H9 (cell line): Measurements from ENCODE around the gene SMTNL2. TPM values are rescaled to one million over a fixed set of nuclear protein-coding genes. Genes with fewer than 3 reads are reported as not detected.

Source experiments
- DNase-seq: peaks from one replicate; pipeline ENCODE4 v3.0.0-alpha.2; 2017
- H2AFZ ChIP-seq: one replicate; pipeline ENCODE4 v1.6.1; 2013; ENCODE audit warnings: mild to moderate bottlenecking, low read length, control low read depth, moderate library complexity
- H2AK5ac ChIP-seq: 2 replicates; pipeline ENCODE4 v1.6.1; 2013; ENCODE audit warnings: low read length, control low read depth, mixed read lengths; ENCODE audit not compliant: insufficient read length
- H2BK120ac ChIP-seq: one replicate; pipeline ENCODE4 v1.6.1; 2013; ENCODE audit warnings: low read depth, mild to moderate bottlenecking, low read length, control low read depth, inconsistent platforms; ENCODE audit not compliant: poor library complexity, severe bottlenecking
- H2BK12ac ChIP-seq: 2 replicates; pipeline ENCODE4 v1.6.1; 2013; ENCODE audit warnings: low read length, control low read depth, mixed read lengths, low read depth; ENCODE audit not compliant: insufficient read length
- H2BK15ac ChIP-seq: 2 replicates; pipeline ENCODE4 v1.6.1; 2013; ENCODE audit warnings: low read depth, low read length, control low read depth
- H2BK20ac ChIP-seq: one replicate; pipeline ENCODE4 v1.6.1; 2013; ENCODE audit warnings: low read depth, mild to moderate bottlenecking, low read length, control low read depth, inconsistent platforms; ENCODE audit not compliant: poor library complexity, severe bottlenecking
- H2BK5ac ChIP-seq: 2 replicates; pipeline ENCODE4 v1.6.1; 2013; ENCODE audit warnings: low read length, control low read depth, mixed read lengths; ENCODE audit not compliant: insufficient read length
- H3K14ac ChIP-seq: 2 replicates; pipeline ENCODE4 v1.6.1; 2013; ENCODE audit warnings: low read length, control low read depth; ENCODE audit not compliant: insufficient read depth
- H3K18ac ChIP-seq: 2 replicates; pipeline ENCODE4 v1.6.1; 2013; ENCODE audit warnings: low read depth, mild to moderate bottlenecking, mixed read lengths, low read length, control low read depth; ENCODE audit not compliant: insufficient read length
- H3K23ac ChIP-seq: 2 replicates; pipeline ENCODE4 v1.6.1; 2013; ENCODE audit warnings: low read length, control low read depth, mixed read lengths, low read depth; ENCODE audit not compliant: insufficient read length
- H3K23me2 ChIP-seq: 2 replicates; pipeline ENCODE4 v1.6.1; 2013; ENCODE audit warnings: low read depth, mild to moderate bottlenecking, mixed read lengths, low read length, control low read depth; ENCODE audit not compliant: insufficient read length, poor library complexity, severe bottlenecking
- H3K27ac ChIP-seq: 2 replicates; pipeline ENCODE4 v1.5.1; 2013; ENCODE audit warnings: low read length, control low read depth, mixed read lengths, low read depth; ENCODE audit not compliant: insufficient read length
- H3K27me3 ChIP-seq: 2 replicates; pipeline ENCODE4 v1.6.1; 2013; ENCODE audit warnings: low read length, control low read depth, inconsistent platforms; ENCODE audit not compliant: insufficient read depth
- H3K4ac ChIP-seq: 2 replicates; pipeline ENCODE4 v1.6.1; 2013; ENCODE audit warnings: low read depth, mild to moderate bottlenecking, control low read depth, inconsistent platforms, low read length, moderate library complexity
- H3K4me1 ChIP-seq: 2 replicates; pipeline ENCODE4 v1.6.1; 2013; ENCODE audit warnings: low read length, control low read depth, inconsistent platforms; ENCODE audit not compliant: insufficient read depth
- H3K4me2 ChIP-seq: 2 replicates; pipeline ENCODE4 v1.6.1; 2013; ENCODE audit warnings: low read length, control low read depth, mixed read lengths; ENCODE audit not compliant: insufficient read length, insufficient read depth
- H3K56ac ChIP-seq: 2 replicates; pipeline ENCODE4 v1.6.1; 2013; ENCODE audit warnings: low read depth, mild to moderate bottlenecking, mixed read lengths, low read length, control low read depth; ENCODE audit not compliant: insufficient read length
- H3K79me1 ChIP-seq: 2 replicates; pipeline ENCODE4 v1.6.1; 2013; ENCODE audit warnings: low read depth, mild to moderate bottlenecking, moderate library complexity, low read length, control low read depth, inconsistent platforms; ENCODE audit not compliant: insufficient read depth, poor library complexity, severe bottlenecking
- H3K79me2 ChIP-seq: 2 replicates; pipeline ENCODE4 v1.6.1; 2013; ENCODE audit warnings: low read length, control low read depth, inconsistent platforms; ENCODE audit not compliant: insufficient read depth
- H3K9ac ChIP-seq: 2 replicates; pipeline ENCODE4 v1.6.1; 2013; ENCODE audit warnings: low read length, control low read depth, mixed read lengths; ENCODE audit not compliant: insufficient read length; ENCODE audit errors: extremely low read depth
- H3K9me3 ChIP-seq: one replicate; pipeline ENCODE4 v1.6.1; 2013; ENCODE audit warnings: low read depth, low read length, inconsistent platforms; ENCODE audit not compliant: control insufficient read depth
- H3T11ph ChIP-seq: one replicate; pipeline ENCODE4 v1.6.1; 2013; ENCODE audit warnings: mild to moderate bottlenecking, low read length, control low read depth, inconsistent platforms
- H4K20me1 ChIP-seq: one replicate; pipeline ENCODE4 v1.6.1; 2013; ENCODE audit not compliant: control insufficient read depth, insufficient read length, insufficient read depth
- H4K5ac ChIP-seq: 2 replicates; pipeline ENCODE4 v1.6.1; 2013; ENCODE audit warnings: low read depth, mild to moderate bottlenecking, mixed read lengths, low read length, control low read depth; ENCODE audit not compliant: insufficient read length
- H4K8ac ChIP-seq: replicated peaks from 2 replicates; pipeline ENCODE4 v1.6.1; 2013; ENCODE audit warnings: low read length, control low read depth, mixed read lengths, low read depth; ENCODE audit not compliant: insufficient read length
- H4K91ac ChIP-seq: 2 replicates; pipeline ENCODE4 v1.6.1; 2013; ENCODE audit warnings: low read depth, mild to moderate bottlenecking, moderate library complexity, mixed read lengths, low read length, control low read depth; ENCODE audit not compliant: insufficient read length
- H3K27ac Mint-ChIP-seq, 3 experiments: 2 replicates in 2 of 3; 3 replicates in 1 of 3; pipeline ENCODE4 v1.8.0; 2020 to 2021; ENCODE audit warnings: mixed read lengths in 3 of 3, mild to moderate bottlenecking in 1 of 3, moderate library complexity in 1 of 3
- H3K27me3 Mint-ChIP-seq: 2 replicates; pipeline ENCODE4 v1.8.0; 2021; ENCODE audit warnings: low read depth, mild to moderate bottlenecking, moderate library complexity, mixed read lengths
- H3K36me3 Mint-ChIP-seq, 3 experiments: 2 replicates in 2 of 3; 3 replicates in 1 of 3; pipeline ENCODE4 v1.8.0; 2020 to 2021; ENCODE audit warnings: low read depth in 3 of 3, mixed read lengths in 3 of 3; ENCODE audit not compliant: insufficient read depth in 1 of 3
- H3K4me1 Mint-ChIP-seq, 2 experiments: 2 replicates each; pipeline ENCODE4 v1.8.0; 2020; ENCODE audit warnings: mixed read lengths in 2 of 2
- H3K4me3 Mint-ChIP-seq, 2 experiments: 2 replicates in 1 of 2; 3 replicates in 1 of 2; pipeline ENCODE4 v1.8.0; 2020 to 2021; ENCODE audit warnings: mild to moderate bottlenecking in 2 of 2, mixed read lengths in 2 of 2, moderate library complexity in 1 of 2
- H3K9me3 Mint-ChIP-seq, 2 experiments: 2 replicates in 1 of 2; 3 replicates in 1 of 2; pipeline ENCODE4 v1.8.0; 2020; ENCODE audit warnings: mild to moderate bottlenecking in 2 of 2, mixed read lengths in 2 of 2, moderate library complexity in 1 of 2
- WGBS: extraction: QIAGEN DNeasy Blood & Tissue Kit; methylation state at CpG from one replicate; pipeline ENCODE4 v1.1.7; 2013; ENCODE audit warnings: missing lambda C conversion rate, low lambda C conversion rate, mixed read lengths; ENCODE audit not compliant: insufficient read length; ENCODE audit errors: extremely low coverage; 5-methylcytosine and 5-hydroxymethylcytosine counted together
- total RNA-seq: library from RNA; stranded (reverse); gene quantifications from 2 replicates; pipeline ENCODE4 v1.2.1, GENCODE V29; 2021
- TF ChIP-seq, protein P1 (sequence below): fragments of 200-600 bp; sonication (generic); conservative IDR thresholded peaks from 3 replicates; pipeline ENCODE4 v1.8.0; 2021; ENCODE audit warnings: antibody characterized with exemption, mild to moderate bottlenecking

Gene SMTNL2
- total RNA-seq, 1 experiment from 2014 or later, result 0.77 TPM

- Histone ChIP-seq H3K9me3 (no peaks in the 10 kb centered on the region), H3K9ac (no peak overlapping the region), H4K91ac (no peak overlapping the region), H2BK20ac (no peak overlapping the region), H3K23me2 (no peaks in the 10 kb centered on the region), H3K14ac (no peak overlapping the region), H2BK120ac (no peak overlapping the region), H3K4me1 (no peaks in the 10 kb centered on the region), H2AFZ (no peak overlapping the region), H4K5ac (no peak overlapping the region), H3K4me2 (no peak overlapping the region), H2AK5ac (no peak overlapping the region), H3K27ac (no peak overlapping the region), H2BK5ac (no peak overlapping the region), H4K20me1 (no peaks in the 10 kb centered on the region), H3K79me1 (no peaks in the 10 kb centered on the region), H3K4ac (no peak overlapping the region), H2BK12ac (no peak overlapping the region), H3K18ac (no peak overlapping the region), H3T11ph (no peak overlapping the region), H3K56ac (no peak overlapping the region), H3K23ac (no peak overlapping the region), H4K8ac (no peak overlapping the region), H2BK15ac (no peak overlapping the region), H3K79me2 (no peaks in the 10 kb centered on the region), H3K27me3 (no peaks in the 10 kb centered on the region)
- Mint-ChIP-seq H3K4me3 (no peak overlapping the region), H3K27me3 (peaks cover 2% of the 10 kb centered on the region; the same call in 1 of the 2 replicates), H3K36me3 (no peaks in the 10 kb centered on the region), H3K4me1 (peaks cover 11 to 14% of the 10 kb centered on the region in 2 experiments), H3K9me3 (no peaks in the 10 kb centered on the region), H3K27ac (no peak overlapping the region)
- WGBS, result no CpG with 5 or more reads among the region's 9 CpGs
- TF ChIP-seq, protein P1, sequence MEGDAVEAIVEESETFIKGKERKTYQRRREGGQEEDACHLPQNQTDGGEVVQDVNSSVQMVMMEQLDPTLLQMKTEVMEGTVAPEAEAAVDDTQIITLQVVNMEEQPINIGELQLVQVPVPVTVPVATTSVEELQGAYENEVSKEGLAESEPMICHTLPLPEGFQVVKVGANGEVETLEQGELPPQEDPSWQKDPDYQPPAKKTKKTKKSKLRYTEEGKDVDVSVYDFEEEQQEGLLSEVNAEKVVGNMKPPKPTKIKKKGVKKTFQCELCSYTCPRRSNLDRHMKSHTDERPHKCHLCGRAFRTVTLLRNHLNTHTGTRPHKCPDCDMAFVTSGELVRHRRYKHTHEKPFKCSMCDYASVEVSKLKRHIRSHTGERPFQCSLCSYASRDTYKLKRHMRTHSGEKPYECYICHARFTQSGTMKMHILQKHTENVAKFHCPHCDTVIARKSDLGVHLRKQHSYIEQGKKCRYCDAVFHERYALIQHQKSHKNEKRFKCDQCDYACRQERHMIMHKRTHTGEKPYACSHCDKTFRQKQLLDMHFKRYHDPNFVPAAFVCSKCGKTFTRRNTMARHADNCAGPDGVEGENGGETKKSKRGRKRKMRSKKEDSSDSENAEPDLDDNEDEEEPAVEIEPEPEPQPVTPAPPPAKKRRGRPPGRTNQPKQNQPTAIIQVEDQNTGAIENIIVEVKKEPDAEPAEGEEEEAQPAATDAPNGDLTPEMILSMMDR, result no peak
- no peak for DNase-seq
Observed at GRCh38 chr17:4616476-4616875, 32.1 kb downstream of the SMTNL2 start.
